CD8-positive, alpha-beta memory T cell (primary cell): ENCODE results near the gene EEF1A2. TPM values are rescaled to one million over a fixed set of nuclear protein-coding genes. Genes with fewer than 3 reads are reported as not detected.

Experiments used
- CTCF ChIA-PET: fragments of 350-600 bp; sonication (Branson Sonifier 250); formaldehyde crosslinking; loops from one replicate; lab custom pipeline; 2021; ENCODE audit warnings: antibody characterized with exemption; lab: Charles Lee
- POLR2A ChIA-PET: fragments of 350-600 bp; sonication (Branson Sonifier 250); formaldehyde crosslinking; loops from one replicate; lab custom pipeline; 2021; ENCODE audit warnings: antibody characterized with exemption; lab: Charles Lee
- DNase-seq, 5 donors: peaks; one replicate each; pipeline versions ENCODE4 v3.0.0 to v3.0.0-alpha.2; 2020 to 2022; ENCODE audit warnings: mixed read lengths in 1 of 5
- H3K27ac ChIP-seq: one replicate; pipeline ENCODE4 v1.7.0; 2013; ENCODE audit warnings: low read depth, mild to moderate bottlenecking, low read length, moderate library complexity
- H3K27me3 ChIP-seq: 2 replicates; pipeline ENCODE4 v1.7.0; 2013; ENCODE audit warnings: low read length, mild to moderate bottlenecking; ENCODE audit not compliant: insufficient read depth, poor library complexity, severe bottlenecking
- H3K36me3 ChIP-seq: 2 replicates; pipeline ENCODE4 v1.7.0; 2013; ENCODE audit warnings: mild to moderate bottlenecking, low read length, moderate library complexity; ENCODE audit not compliant: insufficient read depth
- H3K4me1 ChIP-seq: 2 replicates; pipeline ENCODE4 v1.7.0; 2013; ENCODE audit warnings: mild to moderate bottlenecking, low read length, moderate library complexity; ENCODE audit not compliant: insufficient read depth
- H3K4me3 ChIP-seq: 2 replicates; pipeline ENCODE4 v1.7.0; 2013; ENCODE audit warnings: mild to moderate bottlenecking, low read length
- H3K9me3 ChIP-seq: 2 replicates; pipeline ENCODE4 v1.7.0; 2013; ENCODE audit warnings: mild to moderate bottlenecking, low read length
- H3K27ac Mint-ChIP-seq, 8 donors: one replicate each; pipeline ENCODE4 v1.8.0; 2020 to 2021; ENCODE audit warnings: mixed read lengths in 8 of 8, mild to moderate bottlenecking in 6 of 8, inconsistent platforms in 3 of 8, moderate library complexity in 3 of 8
- H3K27me3 Mint-ChIP-seq, 2 donors: one replicate each; pipeline ENCODE4 v1.8.0; 2020 to 2021; ENCODE audit warnings: mixed read lengths in 2 of 2, mild to moderate bottlenecking in 1 of 2, moderate library complexity in 1 of 2
- H3K36me3 Mint-ChIP-seq, 3 donors: one replicate each; pipeline ENCODE4 v1.8.0; 2020 to 2021; ENCODE audit warnings: mixed read lengths in 3 of 3, inconsistent platforms in 1 of 3, mild to moderate bottlenecking in 1 of 3
- H3K4me1 Mint-ChIP-seq, 3 donors: one replicate each; pipeline ENCODE4 v1.8.0; 2020 to 2021; ENCODE audit warnings: mixed read lengths in 3 of 3, inconsistent platforms in 1 of 3, mild to moderate bottlenecking in 1 of 3
- H3K4me3 Mint-ChIP-seq, 7 donors: one replicate each; pipeline ENCODE4 v1.8.0; 2020 to 2021; ENCODE audit warnings: mixed read lengths in 7 of 7, mild to moderate bottlenecking in 6 of 7, moderate library complexity in 4 of 7, inconsistent platforms in 2 of 7
- H3K9me3 Mint-ChIP-seq, 5 donors: one replicate each; pipeline ENCODE4 v1.8.0; 2020 to 2022; ENCODE audit warnings: mixed read lengths in 5 of 5, mild to moderate bottlenecking in 3 of 5, moderate library complexity in 2 of 5, inconsistent platforms in 1 of 5
- polyA plus RNA-seq: library from polyadenylated mRNA; unstranded; fragments of 300-500 nt; fragmentation: Illumina TruSeq; gene quantifications from one replicate; pipeline ENCODE4 v1.2.3, GENCODE V29; 2021
- total RNA-seq, 2 experiments: library from RNA; stranded (reverse); gene quantifications; one replicate each; pipeline ENCODE4 v1.2.3, GENCODE V29; 2021

Gene EEF1A2
- total and polyA plus RNA-seq, 3 experiments from 2014 or later: 0.17 to 0.20 TPM; not detected in 1

DNA sequence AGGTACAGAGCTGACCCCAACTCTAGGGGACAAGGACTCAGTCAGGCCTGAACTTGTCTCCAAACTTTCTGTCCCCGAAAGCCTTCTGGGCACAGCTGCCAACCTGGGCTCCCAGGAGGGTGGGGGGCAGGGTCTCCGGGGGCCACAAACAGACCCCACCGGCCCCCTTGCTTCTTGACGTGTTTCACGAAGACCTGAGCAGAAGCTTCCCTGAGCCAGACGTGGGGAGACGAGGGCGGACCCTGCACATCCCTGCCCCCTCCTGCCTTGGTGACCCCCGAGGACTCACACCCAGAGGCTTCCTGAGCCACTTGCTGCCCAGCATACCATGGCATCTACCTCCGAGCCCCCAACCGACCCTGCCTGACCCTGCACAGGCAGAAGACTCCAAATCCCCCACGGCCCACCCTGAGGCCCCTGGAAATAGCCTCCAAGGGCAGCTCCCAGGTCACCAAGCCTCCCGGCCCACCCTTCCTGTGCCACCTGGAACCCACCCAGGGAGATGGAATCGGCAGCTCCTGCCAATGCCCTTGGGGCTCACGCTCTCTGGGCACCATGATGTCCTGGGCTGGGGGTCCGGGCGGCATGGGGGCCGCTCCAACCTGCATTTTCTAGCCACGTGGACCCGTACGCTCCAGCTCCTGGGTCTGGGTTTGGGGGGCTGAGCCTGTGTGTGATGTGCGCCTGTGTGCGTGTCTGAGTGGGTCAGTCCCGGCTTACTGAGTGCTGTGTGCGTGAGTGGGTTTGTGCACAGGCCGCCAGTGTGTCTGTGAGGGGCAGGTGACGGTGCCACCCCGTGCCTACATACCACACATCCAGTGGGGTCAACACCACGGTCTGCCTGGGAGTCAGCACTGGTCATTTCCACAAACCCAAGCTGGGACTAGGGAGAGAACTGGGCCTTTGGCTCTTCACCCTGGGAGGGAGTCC lies 40.8 kb upstream of the EEF1A2 start:
- no peaks in the 10 kb centered on the region for H3K27me3 Mint-ChIP-seq
- no peaks in the 10 kb centered on the region for H3K27me3 ChIP-seq
- H3K9me3 ChIP-seq: no peaks in the 10 kb centered on the region
- no peak overlapping the region for H3K27ac ChIP-seq
- peaks cover 0 to 18% (median 3%) of the 10 kb centered on the region in 3 donors for H3K4me1 Mint-ChIP-seq
- H3K9me3 Mint-ChIP-seq: no peaks in the 10 kb centered on the region
- no peak overlapping the region for H3K4me3 ChIP-seq
- DNase-seq: no peak
- peaks cover 23% of the 10 kb centered on the region for H3K4me1 ChIP-seq
- H3K36me3 ChIP-seq: no peaks in the 10 kb centered on the region
- H3K4me3 Mint-ChIP-seq: no peak overlapping the region
- ChIA-PET CTCF (interaction anchor here (2.1 to 3.7 kb wide), 7 partner anchors 12 to 435 kb away, joined by 6 to 35 read pairs (median 18); partner anchors contain the start of gene HELZ2), POLR2A (no interaction called here)
- H3K36me3 Mint-ChIP-seq: peaks cover 0 to 2% (median 0%) of the 10 kb centered on the region in 3 donors
- H3K27ac Mint-ChIP-seq: no peak overlapping the region

DNA sequence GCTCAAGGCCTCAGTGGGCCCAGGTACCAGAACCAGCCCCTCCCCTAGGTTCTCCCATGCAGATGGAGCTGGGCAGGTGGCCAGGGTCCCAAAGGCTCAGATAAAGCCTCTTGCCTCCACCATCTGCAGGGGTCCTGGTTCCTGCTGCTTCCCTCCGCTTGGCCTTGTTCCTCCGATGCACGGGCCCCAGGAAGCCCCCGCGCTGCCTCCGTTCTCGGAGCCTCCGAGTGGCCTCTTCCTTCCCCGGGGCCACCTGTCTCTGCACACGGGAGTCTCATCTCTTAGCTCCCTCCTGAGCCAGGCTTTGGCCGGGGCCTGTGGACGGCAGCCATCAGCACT lies 40.2 kb upstream of the EEF1A2 start:
- peaks cover 0 to 18% (median 3%) of the 10 kb centered on the region in 3 donors for H3K4me1 Mint-ChIP-seq
- POLR2A ChIA-PET: interaction anchor here (1.8 kb wide), 1 partner anchor 14 kb away, joined by 9 read pairs; no protein-coding TSS in a partner anchor
- H3K9me3 Mint-ChIP-seq: no peaks in the 10 kb centered on the region
- no peaks in the 10 kb centered on the region for H3K27me3 Mint-ChIP-seq
- CTCF ChIA-PET: interaction anchor here (1.7 to 3.7 kb wide), 12 partner anchors 12 to 435 kb away, joined by 4 to 35 read pairs (median 16); partner anchors contain the start of genes HELZ2, PPDPF, RTEL1 and TPD52L2
- peaks cover 0 to 2% (median 0%) of the 10 kb centered on the region in 3 donors for H3K36me3 Mint-ChIP-seq
- Histone ChIP-seq H3K4me1 (peaks cover 23% of the 10 kb centered on the region), H3K9me3 (no peaks in the 10 kb centered on the region), H3K36me3 (no peaks in the 10 kb centered on the region), H3K4me3 (no peak overlapping the region), H3K27me3 (no peaks in the 10 kb centered on the region), H3K27ac (no peak overlapping the region)
- no peak for DNase-seq
- H3K4me3 Mint-ChIP-seq: no peak overlapping the region
- no peak overlapping the region for H3K27ac Mint-ChIP-seq

DNA sequence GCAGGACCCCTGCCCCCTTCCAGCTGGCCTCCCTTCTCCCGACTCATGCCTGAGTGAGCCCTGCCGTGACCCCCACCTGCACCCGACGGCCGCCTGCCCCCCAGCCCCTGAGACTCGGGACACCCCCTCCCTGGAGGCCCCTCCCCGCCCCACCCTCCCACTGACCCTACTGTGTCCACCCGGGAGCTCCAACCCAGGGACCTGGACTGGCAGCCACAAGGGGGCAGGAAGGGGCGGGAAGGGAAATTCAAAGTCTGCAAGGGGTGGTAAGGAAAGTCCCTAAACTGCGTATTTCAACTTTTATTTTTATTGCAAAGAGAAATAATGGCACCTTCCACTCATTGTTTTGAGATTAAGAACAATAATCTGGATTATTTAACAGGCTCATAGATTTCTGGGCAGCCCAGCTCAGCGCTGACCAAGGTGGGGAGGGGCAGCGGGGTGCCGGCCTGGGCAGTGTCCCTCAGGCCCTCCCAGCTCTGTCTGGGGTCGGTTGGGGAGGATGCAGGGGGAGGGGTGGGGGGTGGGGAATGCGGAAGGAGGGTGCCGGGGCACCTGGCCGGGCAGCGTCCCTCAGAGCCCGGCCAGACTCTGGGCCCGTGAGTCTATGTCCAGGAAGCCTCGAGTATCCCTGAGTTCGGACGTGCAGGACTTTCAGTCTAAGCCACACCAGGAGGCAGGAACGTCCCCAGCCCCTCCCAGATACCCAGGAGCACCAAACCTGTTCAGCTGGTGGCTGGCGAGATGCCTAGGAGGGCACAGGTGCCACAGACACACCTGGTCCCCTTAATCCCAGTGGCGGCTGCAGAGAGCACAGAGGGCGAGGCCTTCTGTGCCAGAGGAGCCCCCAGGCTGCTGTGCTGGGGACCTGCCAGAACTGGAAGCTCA lies 39.6 kb upstream of the EEF1A2 start:
- peak overlapping the region; percentile 62 for H3K4me3 ChIP-seq

DNA sequence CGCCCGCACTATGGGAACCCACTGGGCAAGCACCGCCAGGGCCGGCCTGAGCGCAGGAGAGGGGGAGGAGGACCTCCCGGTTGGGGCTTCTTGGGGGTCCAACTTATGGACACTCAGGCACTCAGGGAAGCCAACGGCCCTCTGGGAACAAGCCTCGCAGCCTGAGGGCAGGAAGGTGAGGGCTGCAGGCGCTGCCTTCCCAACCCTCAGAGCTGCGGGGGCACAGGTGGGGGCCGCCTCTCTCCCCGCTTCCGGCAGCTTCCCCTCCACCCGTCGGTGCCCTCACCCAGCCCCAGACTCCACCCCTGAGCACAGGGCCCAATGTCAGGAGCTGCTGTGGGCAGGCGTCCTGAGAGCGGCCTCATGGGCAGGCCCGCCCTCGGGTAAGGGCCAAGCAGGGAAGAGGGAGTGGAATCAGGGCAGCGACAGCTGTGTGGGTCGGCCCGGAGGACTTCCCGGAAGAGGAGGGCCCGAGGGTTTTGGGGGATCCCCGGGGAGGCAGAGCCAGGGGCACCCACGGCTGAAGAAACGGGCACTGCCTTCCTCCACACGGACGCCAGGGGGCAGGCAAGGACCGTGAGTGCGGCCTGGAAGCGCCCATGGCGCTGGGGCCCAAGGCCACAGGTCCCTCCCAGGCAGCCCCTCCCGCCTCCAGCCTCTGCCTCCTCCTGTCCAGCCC lies 38.8 kb upstream of the EEF1A2 start:
- H3K4me1 Mint-ChIP-seq: peaks cover 0 to 18% (median 3%) of the 10 kb centered on the region in 3 donors
- ChIA-PET CTCF (interaction anchor here (0.6 to 3.7 kb wide), 48 partner anchors 8 to 583 kb away, joined by 3 to 35 read pairs (median 4); partner anchors contain the start of genes ARFRP1, GMEB2, HELZ2 and LIME1), POLR2A (interaction anchor here (0.6 to 2.7 kb wide), 11 partner anchors 8 to 525 kb away, joined by 3 to 31 read pairs (median 4); partner anchors contain the start of genes GMEB2, HELZ2, PPDPF and TPD52L2)
- Histone ChIP-seq H3K4me1 (peaks cover 23% of the 10 kb centered on the region), H3K27ac (peak overlapping the region; percentile 43), H3K36me3 (no peaks in the 10 kb centered on the region), H3K4me3 (peak overlapping the region; percentile 62), H3K27me3 (no peaks in the 10 kb centered on the region), H3K9me3 (no peaks in the 10 kb centered on the region)
- no peaks in the 10 kb centered on the region for H3K9me3 Mint-ChIP-seq
- DNase-seq: peak; percentile 86 to 95 (median 94)
- peak overlapping the region; percentile 21 to 75 (median 62) for H3K27ac Mint-ChIP-seq
- no peaks in the 10 kb centered on the region for H3K27me3 Mint-ChIP-seq
- peak overlapping the region; percentile 36 to 74 (median 69) for H3K4me3 Mint-ChIP-seq
- no peaks in the 10 kb centered on the region for H3K36me3 Mint-ChIP-seq

More for the DNA sequence above, 39.6 kb upstream of the EEF1A2 start:
- peak overlapping the region in 5 of 7 donors; percentile 54 to 74 (median 69) for H3K4me3 Mint-ChIP-seq
- peak overlapping the region in 7 of 8 donors; percentile 21 to 75 (median 63) for H3K27ac Mint-ChIP-seq
- DNase-seq: peak in 2 of 5 donors; percentile 38 to 43
- Histone ChIP-seq H3K27ac (peak overlapping the region; percentile 43), H3K27me3 (no peaks in the 10 kb centered on the region), H3K9me3 (no peaks in the 10 kb centered on the region), H3K36me3 (no peaks in the 10 kb centered on the region), H3K4me1 (peaks cover 23% of the 10 kb centered on the region)
- peaks cover 0 to 18% (median 3%) of the 10 kb centered on the region in 3 donors for H3K4me1 Mint-ChIP-seq
- H3K36me3 Mint-ChIP-seq: no peaks in the 10 kb centered on the region
- ChIA-PET CTCF (interaction anchor here (0.9 to 3.7 kb wide), 35 partner anchors 9 to 582 kb away, joined by 3 to 35 read pairs (median 6); partner anchors contain the start of genes ARFRP1, HELZ2, LIME1 and PPDPF), POLR2A (interaction anchor here (0.8 to 2.7 kb wide), 9 partner anchors 9 to 524 kb away, joined by 3 to 31 read pairs (median 5); partner anchors contain the start of genes GMEB2, HELZ2, PPDPF and TPD52L2)
- no peaks in the 10 kb centered on the region for H3K9me3 Mint-ChIP-seq
- no peaks in the 10 kb centered on the region for H3K27me3 Mint-ChIP-seq

DNA sequence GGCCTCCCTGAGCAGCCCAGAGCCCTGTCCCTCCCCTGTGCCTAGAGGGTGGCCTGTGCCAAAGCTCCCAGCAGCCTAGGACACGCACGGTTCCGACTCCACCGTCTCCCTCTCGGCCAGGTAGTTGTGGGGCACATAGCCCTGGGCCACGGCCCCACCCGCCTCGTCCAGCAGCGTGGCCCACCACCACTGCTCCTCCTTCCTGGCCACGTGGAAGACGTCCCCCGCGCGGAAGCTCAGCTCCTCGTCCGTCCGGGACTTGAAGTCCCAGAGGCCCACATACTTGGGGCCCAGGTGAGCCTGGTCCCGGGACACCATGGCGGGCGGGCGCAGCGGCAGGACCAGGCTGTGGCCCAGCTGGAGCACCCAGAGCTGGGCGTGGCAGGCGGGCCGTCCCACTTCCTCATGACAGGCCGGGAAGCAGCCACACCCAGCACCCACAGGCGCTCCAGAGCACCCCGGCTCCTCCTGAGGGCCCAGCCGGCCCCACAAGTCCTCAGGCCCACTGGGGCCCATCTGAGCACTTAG lies 38.2 kb upstream of the EEF1A2 start, which contains the start of gene PTK6:
TSS of gene PTK6 (minus strand) at position 380 of the 528 bp plus-strand sequence. CDS start at position 318, 62 bp downstream.
- no peaks in the 10 kb centered on the region for H3K36me3 ChIP-seq
- peak within 1 kb of the TSS; percentile 43 for H3K27ac ChIP-seq
- CTCF ChIA-PET: interaction anchor here (0.6 to 3.7 kb wide), 47 partner anchors 8 to 584 kb away, joined by 3 to 35 read pairs (median 5); partner anchors contain the start of genes ARFRP1, GMEB2, HELZ2 and LIME1
- H3K4me1 ChIP-seq: peaks cover 23% of the 10 kb centered on the region
- Mint-ChIP-seq H3K9me3 (no peaks in the 10 kb centered on the region), H3K4me1 (peaks cover 3 to 18% (median 3%) of the 10 kb centered on the region in 3 donors), H3K36me3 (peaks cover 0 to 1% (median 0%) of the 10 kb centered on the region in 3 donors), H3K27me3 (no peaks in the 10 kb centered on the region), H3K4me3 (peak within 1 kb of the TSS; percentile 36 to 87 (median 71)), H3K27ac (peak within 1 kb of the TSS; percentile 21 to 85 (median 69))
- POLR2A ChIA-PET: interaction anchor here (0.6 to 2.7 kb wide), 12 partner anchors 8 to 542 kb away, joined by 3 to 31 read pairs (median 3); partner anchors contain the start of genes HELZ2, PPDPF, RGS19 and TPD52L2
- H3K9me3 ChIP-seq: no peaks in the 10 kb centered on the region
- H3K27me3 ChIP-seq: no peaks in the 10 kb centered on the region
- H3K4me3 ChIP-seq: peak within 1 kb of the TSS; percentile 62
- DNase-seq: peak in 2 of 5 donors; percentile 16

DNA sequence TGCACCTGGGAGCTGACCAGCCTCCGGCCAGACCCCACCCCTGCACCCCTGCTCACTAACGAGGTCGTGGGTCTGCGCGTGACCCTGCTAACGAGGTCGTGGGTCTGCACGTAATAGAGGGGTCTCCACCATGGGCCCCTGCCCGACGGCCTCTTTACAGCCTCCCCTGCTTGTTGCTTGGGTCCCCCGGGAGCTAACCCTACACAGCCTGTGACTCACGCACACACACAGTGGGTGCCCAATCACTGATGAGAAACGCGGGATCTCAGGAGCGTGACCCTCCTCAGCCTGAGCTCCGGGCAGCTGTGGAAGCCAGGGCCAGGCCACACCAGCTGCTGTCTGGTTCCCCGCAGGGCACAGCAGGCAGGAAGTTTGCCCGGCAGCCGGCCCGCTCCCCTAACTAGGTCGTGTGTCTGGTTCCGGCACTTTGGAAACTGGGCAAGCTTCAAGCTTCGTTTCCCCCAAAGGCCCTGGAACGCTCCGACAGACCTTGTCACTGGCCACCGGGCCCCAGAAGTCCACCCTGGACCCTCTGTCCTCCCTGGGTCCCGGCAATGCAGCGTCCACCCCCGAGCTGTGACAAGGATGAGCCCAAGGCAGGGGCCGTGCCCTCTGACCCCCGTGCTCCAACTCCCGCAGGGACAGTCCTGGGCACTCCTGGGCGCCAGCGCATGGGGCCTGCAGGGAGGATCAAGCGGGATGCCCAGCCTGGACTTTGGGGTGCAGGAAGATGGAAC lies 37.5 kb upstream of the EEF1A2 start:
- Histone ChIP-seq H3K9me3 (no peaks in the 10 kb centered on the region), H3K27ac (no peak overlapping the region), H3K4me3 (no peak overlapping the region), H3K4me1 (peaks cover 23% of the 10 kb centered on the region), H3K36me3 (no peaks in the 10 kb centered on the region), H3K27me3 (no peaks in the 10 kb centered on the region)
- Mint-ChIP-seq H3K27me3 (peaks cover 0 to under 1% of the 10 kb centered on the region in 2 donors), H3K4me1 (peaks cover 3 to 18% (median 5%) of the 10 kb centered on the region in 3 donors), H3K4me3 (peak overlapping the region in 3 of 7 donors; percentile 66 to 87 (median 68)), H3K36me3 (peaks cover 0 to 1% (median 0%) of the 10 kb centered on the region in 3 donors), H3K9me3 (no peaks in the 10 kb centered on the region), H3K27ac (peak overlapping the region in 2 of 8 donors; percentile 21 to 54)
- peak in 1 of 5 donors; percentile 48 for DNase-seq
- CTCF ChIA-PET: interaction anchor here (1.1 to 3.6 kb wide), 13 partner anchors 10 to 503 kb away, joined by 3 to 35 read pairs (median 6); partner anchors contain the start of genes LIME1 and PPDPF
- POLR2A ChIA-PET: interaction anchor here (0.6 to 2.7 kb wide), 4 partner anchors 13 to 543 kb away, joined by 3 to 31 read pairs (median 6); partner anchors contain the start of genes PPDPF and RGS19
